AG20443 (cell line): ENCODE measurements around the gene HDGF.
A peak's percentile ranks its signal among the peaks of the same experiment; 100 is the strongest.

Source experiments
- DNase-seq: peaks from one replicate; pipeline ENCODE4 v3.0.0; 2012; ENCODE audit warnings: low spot score, mixed read lengths

The HDGF gene

DNA sequence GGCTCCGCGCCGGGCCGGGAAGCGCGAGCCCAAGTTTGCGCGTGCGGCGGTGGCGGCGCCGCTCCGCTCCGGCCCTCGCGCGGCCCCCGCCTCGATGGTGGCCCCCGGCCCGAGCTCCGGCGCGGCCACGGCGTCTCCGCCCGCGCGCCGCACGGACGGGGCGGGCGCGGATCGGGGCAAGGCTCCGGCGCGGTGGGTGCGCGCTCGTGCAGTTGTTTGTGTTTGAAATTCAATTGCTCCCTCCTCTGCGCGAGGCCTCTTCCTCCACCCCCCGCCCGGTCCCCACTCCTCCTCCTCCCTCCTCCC lies at the start of gene HDGF:
TSS of gene HDGF (minus strand) at position 225 of the 306 bp plus-strand sequence. CDS start 246 bp downstream, outside the sequence.
- no peak for DNase-seq

DNA sequence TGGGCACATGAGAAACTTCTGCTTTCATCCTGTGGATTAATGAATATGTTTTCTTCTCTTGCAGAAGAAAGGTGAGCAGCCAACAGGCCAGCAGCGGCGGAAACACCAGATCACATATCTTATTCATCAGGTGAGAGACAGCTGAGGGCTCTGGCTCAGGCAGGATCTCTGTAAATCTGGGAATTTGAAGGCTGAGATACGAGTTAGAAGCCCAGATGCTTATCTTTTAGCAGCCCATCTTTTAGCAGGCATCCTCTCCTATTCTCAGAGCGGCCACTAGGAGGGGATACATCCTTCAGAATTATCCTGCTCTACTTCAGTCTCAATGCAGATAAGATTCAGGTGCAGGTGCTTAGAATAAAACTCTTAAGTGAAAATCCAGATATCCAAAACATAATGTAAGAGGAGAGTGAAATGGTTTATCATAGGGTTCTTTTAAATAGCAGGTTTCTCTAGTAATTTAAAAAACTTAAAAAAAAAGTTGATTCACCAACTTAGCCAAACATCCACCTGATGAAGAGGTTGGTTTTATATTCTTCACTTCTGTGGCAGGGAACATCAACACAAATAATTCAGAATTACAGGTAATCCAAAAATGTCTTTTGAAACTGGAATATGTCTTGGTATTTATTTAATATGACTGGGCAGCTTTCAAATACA lies 45.9 kb upstream of the HDGF start:
- DNase-seq, result peak; percentile 65

DNA sequence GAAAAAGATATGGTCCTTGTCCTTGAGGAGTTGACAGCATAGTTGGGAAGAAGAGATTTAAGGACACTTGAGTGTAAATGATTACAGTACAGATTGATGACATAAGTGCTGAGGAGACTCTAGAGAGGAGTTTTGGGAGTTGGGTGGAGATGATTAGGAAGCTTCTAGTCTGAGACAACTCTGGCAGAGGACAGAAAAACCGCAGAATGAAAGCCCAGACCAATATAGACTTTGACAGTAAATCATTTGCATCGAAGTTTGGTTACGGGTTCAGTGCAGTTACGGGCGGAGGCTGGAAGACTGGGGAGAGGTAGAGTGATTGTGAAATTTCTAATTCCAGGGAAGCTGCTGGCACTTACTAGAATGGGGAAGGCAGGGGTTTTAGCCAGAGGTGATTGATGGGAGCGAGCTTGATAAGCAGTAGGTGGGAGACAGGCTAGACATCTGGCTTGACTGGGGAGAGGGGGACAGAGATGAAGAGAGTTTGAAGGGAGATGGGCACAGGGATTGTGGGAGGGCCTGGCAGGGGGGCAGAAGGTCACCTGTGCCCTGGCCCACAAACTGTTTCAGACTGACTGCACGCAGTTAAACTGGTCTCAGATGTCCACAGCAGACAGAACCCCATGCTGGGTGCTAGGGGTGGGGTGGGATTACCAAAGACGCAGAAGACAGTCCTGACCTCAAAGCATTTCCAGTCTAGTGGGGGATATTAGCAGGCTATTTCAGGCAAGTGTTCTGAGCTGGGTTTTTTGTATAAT lies 45.0 kb upstream of the HDGF start:
- no peak for DNase-seq

DNA sequence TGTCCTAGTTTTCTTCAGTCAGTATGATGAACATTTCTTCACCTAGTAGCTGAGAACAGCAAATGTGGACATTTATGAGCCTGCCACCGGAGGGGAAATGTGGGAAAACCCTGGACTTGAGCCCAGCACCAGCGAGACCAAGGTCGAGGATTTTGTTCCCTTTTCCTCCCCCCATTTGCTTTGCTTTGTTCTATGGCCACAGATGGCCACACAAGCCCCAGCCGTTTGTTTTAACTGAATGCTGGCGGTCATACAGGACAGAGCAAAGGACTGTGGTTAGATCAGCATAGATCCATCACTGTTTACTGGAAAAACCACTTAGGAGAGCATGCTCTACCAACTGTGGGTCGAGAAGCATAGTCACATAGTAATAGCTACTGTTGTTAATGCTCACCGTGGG lies 44.3 kb upstream of the HDGF start:
- DNase-seq, result no peak

DNA sequence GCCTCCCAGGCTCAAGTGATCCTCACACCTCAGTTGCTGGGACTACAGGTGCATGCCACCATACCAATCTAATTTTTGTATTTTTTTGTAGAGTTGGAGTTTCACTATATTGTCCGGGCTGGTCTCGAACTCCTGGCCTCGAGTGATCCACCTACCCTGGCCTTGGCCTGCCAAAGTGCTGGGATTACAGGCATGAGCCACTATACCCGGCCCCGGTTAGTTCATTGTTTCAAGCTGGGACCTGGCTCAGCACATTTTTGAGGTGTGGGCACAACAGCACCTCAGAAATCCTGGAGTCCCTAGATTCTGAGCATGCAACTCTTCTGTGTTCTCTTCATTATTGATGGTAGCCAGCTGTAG lies 43.9 kb upstream of the HDGF start:
- no peak for DNase-seq

DNA sequence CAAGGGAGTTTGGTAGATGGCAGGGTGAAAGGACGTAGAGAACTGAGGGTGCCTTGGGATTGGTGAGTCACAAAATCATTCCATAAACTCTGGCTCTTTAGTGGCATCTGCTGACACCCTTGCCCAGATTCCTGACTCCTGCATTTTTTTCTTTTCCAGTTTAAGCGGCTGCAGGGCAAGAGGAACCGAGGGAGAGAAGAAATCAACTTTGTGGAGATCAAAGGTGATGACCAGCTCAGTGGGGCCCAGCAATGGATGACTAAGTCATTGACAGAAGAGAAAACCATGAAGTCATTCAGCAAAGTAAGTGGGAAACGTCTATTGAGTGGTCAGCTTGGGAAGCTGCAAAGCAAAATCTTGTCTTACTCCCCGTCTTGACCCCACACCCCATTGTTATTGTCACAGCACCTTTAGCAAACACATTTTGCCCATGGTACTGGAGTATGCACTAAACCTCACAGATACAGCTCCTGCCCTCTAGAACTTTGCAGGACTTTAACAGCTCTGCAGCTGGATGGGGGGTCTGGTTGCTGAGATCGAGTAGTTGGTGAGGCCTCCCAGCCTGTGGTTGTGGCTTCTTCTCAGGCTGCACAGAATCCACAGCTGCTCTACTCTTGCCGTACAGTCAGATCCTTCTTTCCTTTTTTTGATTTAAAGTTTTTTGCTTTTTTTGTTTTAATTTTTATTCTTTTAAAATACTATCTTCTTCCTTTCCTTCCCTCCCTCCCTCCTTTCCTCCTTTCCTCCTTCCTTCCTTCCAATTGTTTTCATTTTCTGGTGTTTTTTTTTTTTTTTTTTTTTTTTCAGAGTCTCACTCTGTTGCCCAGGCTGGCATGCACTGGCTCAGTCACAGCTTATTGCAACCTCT lies 43.3 kb upstream of the HDGF start:
- DNase-seq, result no peak

DNA sequence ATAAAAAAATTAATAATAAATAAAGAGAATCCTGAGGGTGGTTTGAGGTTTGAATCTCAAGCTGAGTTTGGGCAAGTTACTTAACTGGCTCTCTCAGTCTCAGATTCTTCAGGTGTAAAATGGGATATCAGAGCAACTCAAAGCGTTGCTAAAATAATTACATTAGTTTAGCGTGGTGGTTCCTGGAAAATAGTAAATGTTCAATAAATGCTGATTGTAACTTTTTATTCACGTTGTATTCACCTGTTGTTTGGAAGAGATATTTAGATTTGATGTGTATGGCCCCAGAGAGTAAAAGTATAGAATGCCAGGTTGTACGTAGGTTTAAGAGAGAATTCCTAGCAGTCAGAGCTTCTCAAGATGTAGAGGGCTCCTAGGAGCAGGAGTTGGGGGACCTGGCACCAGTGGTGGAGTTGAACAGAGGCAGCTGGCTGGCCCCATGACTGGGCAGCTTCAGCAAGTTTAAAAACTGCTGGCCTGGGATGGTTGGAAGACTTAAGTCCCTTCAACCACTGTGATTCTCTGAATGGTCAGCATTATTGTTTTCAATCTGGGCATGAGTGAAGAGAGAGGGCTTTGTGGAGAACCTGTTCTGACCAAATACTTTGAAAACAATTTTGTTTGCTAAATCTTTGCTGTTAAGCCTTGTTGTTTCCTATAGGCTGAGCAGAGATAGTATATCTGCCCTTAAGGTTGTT lies 38.3 kb upstream of the HDGF start:
- no peak for DNase-seq

DNA sequence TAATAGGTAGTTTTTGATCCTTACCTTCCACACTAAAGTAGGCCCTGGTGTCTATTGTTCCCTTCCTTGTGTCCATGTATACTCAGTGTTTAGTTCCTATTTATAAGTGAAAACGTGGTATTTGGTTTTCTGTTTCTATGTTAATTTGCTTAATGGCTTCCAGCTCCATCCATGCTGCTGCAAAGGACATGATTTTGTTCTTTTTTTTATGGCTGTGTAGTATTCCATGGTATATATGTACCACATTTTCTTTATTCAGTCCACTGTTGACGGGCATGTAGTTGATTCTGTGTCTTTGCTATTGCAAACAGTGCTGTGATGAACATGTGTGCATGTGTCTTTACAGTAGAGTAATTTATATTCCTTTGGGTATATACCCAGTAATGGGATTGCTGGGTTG lies 36.7 kb upstream of the HDGF start:
- DNase-seq, result no peak

DNA sequence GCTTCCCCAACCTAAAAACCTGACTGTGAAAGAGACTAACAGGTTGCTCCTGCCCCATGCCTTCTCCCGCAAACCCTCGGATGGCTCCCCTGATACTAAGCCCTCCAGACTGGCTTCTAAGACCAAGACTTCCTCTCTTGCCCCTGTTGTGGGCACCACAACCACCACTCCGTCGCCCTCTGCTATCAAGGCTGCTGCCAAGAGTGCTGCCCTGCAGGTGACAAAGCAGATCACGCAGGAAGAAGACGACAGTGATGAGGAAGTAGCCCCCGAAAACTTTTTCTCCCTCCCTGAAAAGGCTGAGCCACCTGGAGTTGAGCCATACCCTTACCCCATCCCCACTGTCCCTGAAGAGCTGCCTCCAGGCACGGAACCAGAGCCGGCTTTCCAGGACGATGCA lies 35.2 kb upstream of the HDGF start:
- no peak for DNase-seq

DNA sequence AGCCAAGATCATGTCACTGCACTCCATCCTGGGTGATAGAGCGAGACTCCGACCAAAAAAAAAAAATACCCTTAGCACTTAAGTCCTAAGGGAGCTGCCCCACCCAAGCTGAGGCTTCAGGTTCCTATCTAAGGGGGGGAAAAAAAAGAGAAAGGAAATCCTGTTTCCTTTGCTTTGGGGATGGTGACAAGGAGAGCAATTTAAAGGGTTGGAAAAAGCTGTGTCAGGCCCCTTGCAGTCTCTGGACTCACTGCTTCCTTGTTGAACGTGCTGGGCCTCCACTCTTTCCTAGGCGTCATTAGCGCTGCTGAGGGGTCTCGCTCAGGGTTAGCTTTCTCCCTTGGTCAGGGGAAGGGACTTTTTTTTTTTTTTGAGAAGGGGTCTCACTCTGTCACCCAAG lies 34.0 kb upstream of the HDGF start:
- DNase-seq, result no peak

DNA sequence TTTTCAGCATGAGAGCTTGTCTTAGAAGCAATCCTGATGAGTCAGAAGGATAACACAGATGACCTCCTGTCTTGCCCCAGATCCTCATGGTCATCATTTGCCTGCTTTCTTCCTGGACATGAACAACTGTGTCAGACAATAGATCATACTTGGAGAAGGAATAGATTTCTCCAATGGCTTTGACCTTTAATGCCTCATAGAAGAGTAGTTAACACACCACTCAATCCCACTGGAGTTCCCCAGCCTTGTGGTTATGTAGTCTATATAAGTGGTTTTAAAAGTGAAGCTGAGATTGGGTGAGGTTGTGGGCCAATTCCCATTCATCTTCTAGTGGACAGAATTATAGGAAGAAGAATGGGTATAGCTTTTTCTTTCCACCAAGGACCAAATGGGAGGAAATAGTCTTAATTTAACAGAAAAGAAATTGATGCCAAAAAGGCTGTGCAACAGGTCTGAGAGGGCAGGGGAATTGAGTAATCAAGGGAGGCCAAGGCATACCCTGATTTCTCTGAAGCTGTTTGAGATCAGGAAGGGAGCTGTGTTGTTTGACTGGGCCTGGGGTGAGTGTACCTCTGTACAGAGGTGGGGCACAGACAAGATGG lies 30.2 kb upstream of the HDGF start:
- DNase-seq, result peak; percentile 57

DNA sequence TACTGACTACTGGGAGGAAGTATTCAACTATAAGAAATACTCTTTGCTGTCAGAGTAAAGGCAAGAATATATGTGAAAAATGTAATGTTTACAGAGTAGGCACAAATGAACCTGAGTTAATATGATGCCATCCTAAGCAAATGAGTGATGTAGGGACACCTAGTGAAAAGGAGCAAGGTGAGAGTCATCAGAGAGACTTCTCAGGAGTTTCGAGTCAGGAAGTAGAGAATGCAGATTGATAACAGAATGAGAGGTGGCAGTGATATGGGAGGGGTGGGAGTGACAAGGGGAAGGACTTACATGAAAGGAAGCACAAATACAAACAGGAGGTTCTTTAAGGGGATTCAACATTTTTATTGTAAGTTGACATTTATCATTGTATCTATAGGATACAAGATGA lies 26.1 kb upstream of the HDGF start:
- DNase-seq, result no peak

DNA sequence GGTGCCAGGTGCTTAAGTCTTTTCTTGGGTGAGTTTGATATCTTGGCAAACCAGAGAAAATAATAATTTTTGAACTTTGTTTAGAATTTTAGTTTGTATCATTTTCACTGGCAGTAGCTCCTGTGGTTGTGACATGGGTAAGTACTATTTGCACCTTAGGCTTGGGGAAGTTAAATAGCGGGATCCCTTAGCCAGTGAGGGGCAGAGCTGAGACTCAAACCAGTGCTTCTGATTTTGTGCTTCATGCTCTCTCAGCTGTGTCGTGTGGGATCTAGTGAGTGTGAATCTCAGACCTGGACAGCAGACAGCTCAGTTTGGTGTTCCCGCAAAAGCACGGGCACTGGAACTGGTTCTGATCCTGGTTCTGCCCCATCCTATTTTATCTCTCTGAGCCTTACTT lies 25.5 kb upstream of the HDGF start:
- DNase-seq, result no peak

DNA sequence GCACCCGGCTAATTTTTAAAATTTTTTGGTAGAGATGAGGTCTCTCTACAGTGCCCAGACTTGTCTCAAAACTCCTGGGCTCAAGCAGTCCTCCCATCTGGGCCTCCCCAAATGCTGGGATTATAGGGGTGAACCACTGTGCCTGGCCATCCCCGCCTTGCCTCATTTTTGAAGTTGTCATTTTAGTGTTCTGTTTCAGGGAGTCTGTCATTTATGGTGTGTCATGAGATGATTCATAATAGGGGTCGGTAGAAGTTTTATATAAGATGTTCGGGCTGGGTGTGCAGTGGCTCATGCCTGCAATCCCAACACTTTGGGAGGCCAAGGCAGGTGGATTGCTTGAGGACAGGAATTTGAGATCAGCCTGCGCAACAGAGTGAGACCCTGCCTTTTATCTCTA lies 24.3 kb upstream of the HDGF start:
- DNase-seq, result no peak

DNA sequence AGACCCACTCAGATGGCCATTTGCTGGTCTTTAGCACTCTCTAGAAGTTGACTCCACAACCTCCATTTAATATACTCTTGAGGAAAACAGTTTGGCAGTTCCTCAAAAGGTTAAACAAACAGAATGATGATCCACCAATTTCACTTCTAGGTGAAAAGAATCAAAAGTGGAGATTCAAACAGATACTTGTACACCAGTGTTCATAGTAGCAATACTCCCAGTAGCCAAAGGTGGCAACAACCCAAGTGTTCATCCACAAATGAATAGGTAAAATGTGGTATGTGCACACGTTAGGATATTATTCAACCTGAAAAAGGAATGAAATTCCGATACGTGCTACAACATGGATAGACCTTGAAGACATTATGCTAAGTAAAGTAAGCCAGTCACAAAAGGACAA lies 22.1 kb upstream of the HDGF start:
- no peak for DNase-seq

DNA sequence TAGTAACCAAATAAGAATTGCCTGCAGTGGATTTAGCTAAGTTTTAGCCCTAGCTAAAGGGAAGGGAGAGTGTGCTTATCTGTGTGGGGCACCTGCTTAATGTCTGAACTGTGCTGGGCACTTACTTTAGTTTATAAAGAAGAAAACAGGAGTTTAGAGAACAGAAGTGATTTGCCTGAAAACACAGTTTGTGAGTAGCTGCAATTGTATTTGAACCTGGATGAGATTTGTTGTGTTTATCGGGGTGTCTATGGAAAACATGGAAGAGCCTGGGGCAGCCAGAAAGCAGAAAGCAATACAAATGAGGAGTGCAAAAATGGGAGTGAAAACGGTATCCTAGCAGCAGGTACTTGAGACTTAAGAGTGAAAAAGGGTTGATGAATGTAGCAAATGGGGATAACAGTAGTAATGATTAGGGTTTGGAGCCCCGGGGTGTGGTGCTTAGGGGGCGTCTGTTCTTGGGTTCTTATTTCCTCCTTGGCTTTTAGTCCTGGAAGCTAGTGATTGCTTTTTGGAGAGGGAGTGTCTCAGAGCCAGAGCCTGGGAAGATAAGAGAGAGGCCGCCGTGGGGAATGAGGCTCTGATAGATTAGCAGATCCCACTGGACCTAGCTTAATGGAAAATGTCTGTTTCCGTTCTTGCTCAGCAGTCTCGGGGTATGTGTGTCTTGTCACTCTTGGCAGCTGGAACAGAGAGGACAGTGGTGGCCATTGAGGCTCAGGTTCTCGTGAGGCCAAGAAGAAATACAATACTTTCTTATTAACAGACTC lies 21.4 kb upstream of the HDGF start:
- DNase-seq, result no peak

DNA sequence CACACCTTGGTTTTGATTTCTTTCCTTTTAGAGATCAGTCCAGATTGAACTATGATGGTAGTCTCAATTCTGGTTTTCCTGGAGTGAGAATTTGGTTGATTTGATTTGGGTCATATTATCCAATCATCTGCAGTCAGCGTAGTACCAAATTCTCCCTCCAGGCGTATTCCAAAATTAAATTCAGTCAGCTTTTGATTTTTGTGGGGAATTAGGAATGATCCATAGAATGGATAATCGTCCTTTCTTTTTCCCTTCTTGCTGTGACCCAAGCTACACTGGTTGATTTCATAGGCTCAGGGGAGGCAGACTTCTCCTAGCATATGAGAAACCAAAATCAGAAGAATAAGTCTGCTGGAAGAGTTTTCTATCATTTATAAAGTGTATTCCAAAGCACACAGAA lies 20.7 kb upstream of the HDGF start:
- DNase-seq, result no peak

DNA sequence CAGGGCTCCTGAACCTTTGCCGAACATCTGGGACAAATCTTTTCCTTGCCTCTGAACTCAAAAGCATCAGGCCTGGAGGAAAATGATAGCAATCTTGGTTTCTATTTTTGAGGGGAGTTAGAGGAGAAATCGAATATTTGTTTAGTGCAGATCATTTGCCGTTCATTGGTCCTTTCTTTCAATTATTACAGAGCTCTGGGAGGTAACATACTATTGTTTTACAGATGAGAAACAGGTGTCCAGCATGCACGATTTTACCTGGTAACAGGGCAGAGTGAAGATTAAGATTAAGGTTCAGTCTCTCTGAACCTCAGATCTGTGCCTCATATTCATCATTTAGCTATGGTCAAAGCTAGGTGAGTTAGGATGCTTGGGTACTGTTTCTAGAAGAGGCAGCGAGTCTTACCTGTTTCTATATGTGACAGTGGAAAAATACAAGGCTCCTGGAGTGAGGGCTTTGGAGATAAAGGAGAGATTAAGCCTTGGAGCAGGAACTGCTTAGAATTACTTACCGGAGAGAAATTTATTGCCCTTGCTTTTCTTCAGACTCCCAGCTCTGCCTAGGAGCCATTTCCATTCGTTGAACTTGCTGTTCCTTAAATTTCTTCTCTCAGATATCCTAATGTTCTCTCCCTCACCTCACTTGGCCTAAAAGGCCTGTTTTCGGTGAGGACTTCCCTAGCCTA lies 17.3 kb upstream of the HDGF start:
- DNase-seq, result no peak

DNA sequence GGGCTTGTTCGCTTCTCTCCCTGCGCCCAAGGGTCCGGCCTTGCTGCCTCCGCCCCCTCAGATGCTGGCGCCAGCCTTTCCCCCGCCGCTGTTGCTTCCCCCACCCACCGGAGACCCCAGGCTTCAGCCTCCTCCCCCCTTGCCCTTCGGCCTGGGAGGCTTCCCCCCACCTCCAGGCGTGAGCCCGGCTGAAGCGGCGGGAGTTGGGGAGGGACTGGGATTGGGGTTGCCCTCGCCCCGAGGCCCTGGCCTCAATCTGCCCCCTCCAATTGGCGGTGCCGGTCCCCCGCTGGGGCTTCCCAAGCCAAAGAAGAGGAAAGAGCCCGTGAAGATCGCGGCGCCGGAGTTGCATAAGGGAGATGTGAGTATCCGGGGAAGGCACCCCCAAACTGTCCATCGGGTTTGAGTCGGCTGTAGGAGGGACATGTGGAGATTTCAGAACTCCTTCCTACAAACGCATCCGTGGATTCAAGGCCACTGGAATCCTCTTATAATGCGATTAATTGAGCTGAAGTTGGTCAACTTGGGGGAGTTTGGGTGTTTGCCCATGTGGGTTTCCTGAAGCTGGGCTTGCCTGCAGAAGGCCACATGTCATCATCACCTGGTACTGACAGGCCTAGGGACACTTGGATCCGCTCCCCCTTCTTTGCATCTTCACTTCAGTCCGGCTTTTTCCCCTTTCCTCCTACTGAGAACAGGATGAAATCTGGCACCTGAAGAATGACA lies 16.6 kb upstream of the HDGF start:
- peak; percentile 22 for DNase-seq
